Activated T-helper 17 cell treated with anti-CD3 and anti-CD28 coated beads, Interleukin-2, amount 50 U/mL, for 72 hours (primary cell): Measurements from ENCODE around the gene IRAK3. TPM values are rescaled to one million over a fixed set of nuclear protein-coding genes. Genes with fewer than 3 reads are reported as not detected.
"Not testable (repeated sequence)": the region's sequence is repeated elsewhere in the genome, so short reads cannot be mapped to it uniquely, and the experiment has no call there.

Source experiments
- ATAC-seq: fragments of 150-1000 bp; cut with Tn5 transposase; replicated peaks from 2 replicates; pipeline ENCODE4 v1.10.0; 2021; ENCODE audit warnings: mild to moderate bottlenecking, moderate library complexity
- H3K27ac Mint-ChIP-seq: one replicate; pipeline ENCODE4 v1.8.0; 2022; ENCODE audit warnings: mixed read lengths
- H3K27me3 Mint-ChIP-seq: one replicate; pipeline ENCODE4 v1.8.0; 2022; ENCODE audit warnings: mixed read lengths
- H3K36me3 Mint-ChIP-seq: one replicate; pipeline ENCODE4 v1.8.0; 2022; ENCODE audit warnings: low read depth, mild to moderate bottlenecking, mixed read lengths
- H3K4me1 Mint-ChIP-seq: one replicate; pipeline ENCODE4 v1.8.0; 2022; ENCODE audit warnings: mixed read lengths
- H3K4me3 Mint-ChIP-seq: one replicate; pipeline ENCODE4 v1.8.0; 2022; ENCODE audit warnings: mild to moderate bottlenecking, mixed read lengths
- H3K9me3 Mint-ChIP-seq: one replicate; pipeline ENCODE4 v1.8.0; 2022; ENCODE audit warnings: mixed read lengths
- total RNA-seq, 2 donors: library from RNA; stranded (reverse); gene quantifications; one replicate each; pipeline ENCODE4 v1.2.3, GENCODE V29; 2022

Gene IRAK3
- total RNA-seq, 2 donors from 2014 or later = 1.4 to 1.8 TPM

DNA sequence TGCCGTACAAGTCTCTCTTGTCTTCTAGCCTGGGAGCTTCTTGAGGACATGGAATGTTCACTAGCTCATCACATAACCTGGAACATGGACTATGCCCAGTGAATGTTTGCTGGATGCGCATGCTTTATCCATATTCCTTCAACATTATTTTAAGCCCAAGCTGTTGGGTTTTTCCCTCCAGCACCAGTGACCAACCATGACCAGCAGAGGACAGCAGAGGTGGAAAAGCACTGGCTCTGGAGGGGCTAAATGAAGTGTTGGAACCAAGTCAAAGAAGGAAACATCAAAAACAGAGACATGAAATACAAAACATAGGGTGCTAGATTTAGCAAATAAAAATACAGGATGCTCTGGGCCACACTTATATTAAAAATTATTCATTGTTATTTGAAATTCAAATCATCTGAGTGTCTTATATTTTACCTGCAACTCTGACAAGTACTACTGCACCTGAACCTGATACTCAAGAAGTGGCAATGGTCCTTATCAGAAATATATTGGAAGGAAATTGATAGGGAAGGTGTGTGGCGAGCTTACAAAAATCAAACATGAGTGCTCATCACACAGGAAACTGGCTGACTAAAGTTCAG is 90.2 kb downstream of the IRAK3 start:
- H3K4me1 Mint-ChIP-seq = peaks cover 16% of the 10 kb centered on the region
- H3K9me3 Mint-ChIP-seq = no peaks in the 10 kb centered on the region
- no peaks in the 10 kb centered on the region for H3K27me3 Mint-ChIP-seq
- no peak overlapping the region for H3K4me3 Mint-ChIP-seq
- H3K36me3 Mint-ChIP-seq = no peaks in the 10 kb centered on the region
- ATAC-seq = peak; percentile 54
- no peak overlapping the region for H3K27ac Mint-ChIP-seq

DNA sequence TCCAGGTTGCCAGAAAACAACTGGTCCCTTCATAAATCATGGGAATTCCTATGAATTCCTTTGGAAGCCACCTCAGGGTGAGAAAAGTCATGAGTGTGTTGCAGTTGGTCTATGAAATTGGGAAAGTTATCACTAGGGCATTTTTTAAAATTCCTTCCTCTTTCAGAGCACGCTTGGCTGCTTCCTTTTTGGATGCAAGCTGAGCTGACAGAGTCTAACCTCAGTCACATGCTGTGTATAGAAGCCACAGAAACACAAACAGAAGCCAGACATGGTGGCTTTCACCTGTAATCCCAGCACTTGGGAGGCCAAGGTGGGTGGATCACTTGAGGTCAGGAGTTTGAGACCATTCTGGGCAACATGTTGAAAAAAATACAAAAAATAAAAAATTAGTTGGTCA is 91.5 kb downstream of the IRAK3 start:
- peaks cover 16% of the 10 kb centered on the region for H3K4me1 Mint-ChIP-seq
- H3K27me3 Mint-ChIP-seq = no peaks in the 10 kb centered on the region
- no peaks in the 10 kb centered on the region for H3K36me3 Mint-ChIP-seq
- H3K4me3 Mint-ChIP-seq = no peak overlapping the region
- H3K27ac Mint-ChIP-seq = no peak overlapping the region
- ATAC-seq = no peak
- no peaks in the 10 kb centered on the region for H3K9me3 Mint-ChIP-seq

GRCh38 chr12:66282244-66282643 is 93.2 kb downstream of the IRAK3 start:
- ATAC-seq = peak; percentile 54
- Mint-ChIP-seq H3K4me3 (no peak overlapping the region), H3K4me1 (peaks cover 19% of the 10 kb centered on the region), H3K27ac (no peak overlapping the region), H3K9me3 (peaks cover 3% of the 10 kb centered on the region), H3K36me3 (no peaks in the 10 kb centered on the region), H3K27me3 (no peaks in the 10 kb centered on the region)

DNA sequence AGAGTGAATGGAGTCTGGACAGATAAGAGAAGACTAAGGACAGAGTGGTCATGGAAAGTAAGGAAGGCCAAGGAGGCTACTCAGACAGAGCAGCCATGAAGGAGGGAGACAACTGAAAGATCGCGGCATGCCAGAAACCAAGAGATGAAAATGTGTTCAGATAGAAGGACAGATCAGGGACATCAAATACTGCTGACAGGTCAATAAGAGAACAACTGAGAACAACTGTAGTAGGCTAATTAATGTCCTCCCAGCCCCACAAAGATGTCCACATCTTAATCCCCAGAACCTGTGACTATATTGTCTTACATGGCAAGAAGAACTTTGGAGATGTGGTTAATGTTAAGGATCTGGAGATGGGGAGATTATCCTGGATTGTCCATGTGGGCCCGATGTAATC is 98.3 kb downstream of the IRAK3 start:
- Mint-ChIP-seq H3K4me3 (peak overlapping the region; percentile 58), H3K9me3 (peaks cover 3% of the 10 kb centered on the region), H3K4me1 (peaks cover 44% of the 10 kb centered on the region), H3K27ac (peak overlapping the region; percentile 71), H3K27me3 (no peaks in the 10 kb centered on the region), H3K36me3 (no peaks in the 10 kb centered on the region)
- ATAC-seq = no peak

DNA sequence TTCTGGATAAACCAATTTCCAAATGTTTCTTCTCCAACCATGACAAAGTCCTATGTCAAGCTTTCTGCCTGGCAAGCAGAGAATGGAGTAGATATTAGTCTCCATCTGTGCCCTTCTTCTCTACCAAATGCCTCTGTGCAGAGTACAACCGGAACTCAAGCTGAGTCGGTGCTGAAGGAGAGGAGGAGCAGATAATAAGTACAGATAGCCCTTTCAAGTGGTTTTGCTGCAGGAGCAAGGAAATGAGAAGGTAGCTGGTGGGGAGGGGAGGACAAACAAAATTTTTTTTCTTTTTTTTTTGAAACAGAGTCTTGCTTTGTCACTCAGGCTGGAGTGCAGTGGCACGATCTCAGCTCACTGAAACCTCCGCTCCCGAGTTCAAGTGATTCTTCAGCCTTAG is 99.1 kb downstream of the IRAK3 start:
- H3K36me3 Mint-ChIP-seq = no peaks in the 10 kb centered on the region
- H3K4me1 Mint-ChIP-seq = peaks cover 49% of the 10 kb centered on the region
- peaks cover 3% of the 10 kb centered on the region for H3K9me3 Mint-ChIP-seq
- H3K27me3 Mint-ChIP-seq = no peaks in the 10 kb centered on the region
- ATAC-seq = peak; percentile 80
- H3K4me3 Mint-ChIP-seq = peak overlapping the region; percentile 58
- peak overlapping the region; percentile 71 for H3K27ac Mint-ChIP-seq

DNA sequence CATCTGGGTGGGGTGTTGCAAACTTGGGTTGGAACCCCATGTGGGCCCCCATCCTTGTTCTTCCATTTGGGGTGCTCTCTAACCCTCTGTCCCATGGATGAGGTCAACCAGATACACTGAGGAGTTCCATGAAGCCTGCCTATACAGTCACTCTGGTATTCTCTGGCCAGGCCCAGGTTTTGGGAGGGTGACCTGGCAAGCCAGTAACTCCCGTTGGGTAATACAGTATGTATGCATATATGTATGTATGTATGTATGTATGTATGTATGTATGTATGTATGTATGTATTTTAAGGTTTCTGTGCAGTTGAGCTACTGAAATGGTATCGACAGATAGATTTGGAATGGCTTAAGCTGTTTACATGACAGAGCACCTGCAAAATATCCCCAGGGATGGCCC is 100.5 kb downstream of the IRAK3 start:
- H3K9me3 Mint-ChIP-seq = peaks cover 3% of the 10 kb centered on the region
- ATAC-seq = no peak
- no peak overlapping the region for H3K27ac Mint-ChIP-seq
- H3K4me1 Mint-ChIP-seq = peaks cover 46% of the 10 kb centered on the region
- H3K4me3 Mint-ChIP-seq = peak overlapping the region; percentile 58
- H3K36me3 Mint-ChIP-seq = no peaks in the 10 kb centered on the region
- H3K27me3 Mint-ChIP-seq = no peaks in the 10 kb centered on the region

GRCh38 chr12:66290716-66291200 is 101.7 kb downstream of the IRAK3 start:
- Mint-ChIP-seq H3K4me3 (peak overlapping the region; percentile 58), H3K4me1 (peaks cover 46% of the 10 kb centered on the region), H3K27ac (peak overlapping the region; percentile 77), H3K27me3 (no peaks in the 10 kb centered on the region), H3K36me3 (no peaks in the 10 kb centered on the region), H3K9me3 (peaks cover 3% of the 10 kb centered on the region)
- peak; percentile 84 for ATAC-seq

- H3K27me3 Mint-ChIP-seq = no peaks in the 10 kb centered on the region
Measured at GRCh38 chr12:66296176-66296683, 107.2 kb downstream of the IRAK3 start.

DNA sequence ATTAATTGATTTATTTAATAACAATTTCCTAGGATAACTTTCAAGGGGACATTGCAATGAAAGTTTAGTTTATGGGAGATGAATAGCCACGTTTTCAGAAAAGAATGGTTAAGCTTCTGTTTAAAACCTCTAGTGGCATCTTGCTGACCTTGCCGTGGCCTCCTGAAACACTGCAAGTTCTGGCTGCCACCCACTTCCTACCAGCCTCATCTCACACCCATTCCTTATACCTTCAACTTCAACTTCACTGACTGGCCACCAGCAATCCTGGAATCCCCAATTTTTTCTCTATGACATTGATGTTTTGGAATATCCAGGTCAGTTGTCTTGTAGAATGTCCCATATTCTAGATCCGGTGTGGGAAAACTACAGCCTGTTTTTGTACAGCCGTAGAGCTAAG is 108.1 kb downstream of the IRAK3 start:
- Mint-ChIP-seq H3K36me3 (no peaks in the 10 kb centered on the region), H3K9me3 (no peaks in the 10 kb centered on the region), H3K27ac (no peak overlapping the region), H3K4me3 (peak overlapping the region; percentile 23), H3K27me3 (no peaks in the 10 kb centered on the region), H3K4me1 (peaks cover 25% of the 10 kb centered on the region)
- no peak for ATAC-seq

More at GRCh38 chr12:66296176-66296683, 107.2 kb downstream of the IRAK3 start:
- H3K4me1 Mint-ChIP-seq = peaks cover 30% of the 10 kb centered on the region
- H3K4me3 Mint-ChIP-seq = no peak overlapping the region
- no peaks in the 10 kb centered on the region for H3K36me3 Mint-ChIP-seq
- no peak overlapping the region for H3K27ac Mint-ChIP-seq
- no peaks in the 10 kb centered on the region for H3K9me3 Mint-ChIP-seq
- peak; percentile 32 for ATAC-seq

GRCh38 chr12:66297923-66298322 is 108.9 kb downstream of the IRAK3 start:
- H3K9me3 Mint-ChIP-seq = no peaks in the 10 kb centered on the region
- H3K4me1 Mint-ChIP-seq = peaks cover 18% of the 10 kb centered on the region
- H3K27ac Mint-ChIP-seq = no peak overlapping the region
- peaks cover 7% of the 10 kb centered on the region for H3K36me3 Mint-ChIP-seq
- no peak for ATAC-seq
- H3K4me3 Mint-ChIP-seq = no peak overlapping the region
- no peaks in the 10 kb centered on the region for H3K27me3 Mint-ChIP-seq

- H3K9me3 Mint-ChIP-seq = no peaks in the 10 kb centered on the region
- peaks cover 33% of the 10 kb centered on the region for H3K4me1 Mint-ChIP-seq
- H3K4me3 Mint-ChIP-seq = peak within 1 kb of the TSS; percentile 99
- H3K27me3 Mint-ChIP-seq = no peaks in the 10 kb centered on the region
- peaks cover 50% of the 10 kb centered on the region for H3K36me3 Mint-ChIP-seq
- H3K27ac Mint-ChIP-seq = peak within 1 kb of the TSS; percentile 99
- ATAC-seq = peak; percentile 87
Measured at GRCh38 chr12:66301944-66302826, 113.2 kb downstream of the IRAK3 start, which contains the start of gene HELB. HELB (plus strand) TSS chr12:66302493; CDS start chr12:66302604, 111 bp downstream.

- peaks cover 56% of the 10 kb centered on the region for H3K36me3 Mint-ChIP-seq
- peaks cover 27% of the 10 kb centered on the region for H3K4me1 Mint-ChIP-seq
- H3K27ac Mint-ChIP-seq = peak overlapping the region; percentile 99
- H3K4me3 Mint-ChIP-seq = peak overlapping the region; percentile 99
- no peak for ATAC-seq
- H3K9me3 Mint-ChIP-seq = no peaks in the 10 kb centered on the region
- no peaks in the 10 kb centered on the region for H3K27me3 Mint-ChIP-seq
Measured at GRCh38 chr12:66302827-66303169, 113.8 kb downstream of the IRAK3 start.

DNA sequence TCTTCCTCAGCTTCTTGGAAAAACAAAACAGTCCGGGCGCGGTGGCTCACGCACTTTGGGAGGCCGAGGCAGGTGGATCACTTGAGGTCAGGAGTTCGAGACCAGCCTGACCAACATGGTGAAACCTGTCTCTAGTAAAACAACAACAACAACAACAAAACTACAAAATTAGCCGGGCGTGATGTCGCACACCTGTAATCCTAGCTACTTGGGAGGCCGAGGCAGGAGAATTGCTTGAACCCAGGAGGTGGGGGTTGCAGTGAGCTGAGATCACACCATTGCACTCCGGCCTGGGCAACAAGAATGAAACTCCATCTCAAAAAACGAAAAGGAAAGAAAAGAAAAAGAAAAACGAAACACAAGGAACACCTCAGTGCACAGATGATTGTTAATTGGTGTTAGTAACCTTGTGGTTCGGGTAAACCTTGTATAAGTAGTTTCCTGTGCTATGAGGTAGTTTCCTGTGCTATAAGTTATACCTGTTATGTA is 114.3 kb downstream of the IRAK3 start:
- H3K4me1 Mint-ChIP-seq = peaks cover 31% of the 10 kb centered on the region
- H3K9me3 Mint-ChIP-seq, H3K27me3 Mint-ChIP-seq: not testable (repeated sequence)
- peaks cover 62% of the 10 kb centered on the region for H3K36me3 Mint-ChIP-seq
- peak overlapping the region; percentile 99 for H3K4me3 Mint-ChIP-seq
- ATAC-seq = peak; percentile 73
- peak overlapping the region; percentile 99 for H3K27ac Mint-ChIP-seq
